ENCODE measurements around the gene BORCS8. TPM values are rescaled to one million over a fixed set of nuclear protein-coding genes. Genes with fewer than 3 reads are reported as not detected.
"Not testable (repeated sequence)": the region's sequence is repeated elsewhere in the genome, so short reads cannot be mapped to it uniquely, and the experiment has no call there.

The BORCS8 gene
- total RNA-seq, 1 donor from 2014 or later: 33.5 TPM

- peaks cover 3% of the 10 kb centered on the region for H3K4me1 Mint-ChIP-seq (ENCODE audit: low read depth, unreplicated experiment)
- H3K36me3 ChIP-seq (ENCODE audit: insufficient read depth, low read length): no peaks in the 10 kb centered on the region
- H3K4me3 Mint-ChIP-seq (ENCODE audit: unreplicated experiment): peak overlapping the region; percentile 99
- peak overlapping the region; percentile 100 for H3K4me2 ChIP-seq (ENCODE audit: low read length)
- peaks cover 8% of the 10 kb centered on the region for H3K4me1 ChIP-seq (ENCODE audit: insufficient read depth, low read length)
- FAIRE-seq (no peak), DNase-seq (ENCODE audit: low read depth) (no peak)
- peaks cover 7% of the 10 kb centered on the region for H3K27me3 Mint-ChIP-seq (ENCODE audit: low read depth, unreplicated experiment)
- H3K27me3 ChIP-seq (ENCODE audit: insufficient read depth, low read length): no peaks in the 10 kb centered on the region
- peaks cover 12% of the 10 kb centered on the region for H3K79me2 ChIP-seq (ENCODE audit: insufficient read depth, low read length)
- peaks cover 6% of the 10 kb centered on the region for H3K36me3 Mint-ChIP-seq (ENCODE audit: low read depth, unreplicated experiment)
- peak overlapping the region; percentile 94 for H2AFZ ChIP-seq (ENCODE audit: low read depth, low read length)
- peak overlapping the region; percentile 85 for H3K27ac Mint-ChIP-seq (ENCODE audit: unreplicated experiment)
- peak overlapping the region; percentile 89 for H3K4me3 ChIP-seq (ENCODE audit: insufficient read depth, low read depth, low read length)
- H3K27ac ChIP-seq (ENCODE audit: low read depth, low read length): peak overlapping the region; percentile 75
- no peak for TF ChIP-seq EZH2 (IDR thresholded peaks at IDR 0.05; ENCODE audit: insufficient read depth, low read length)
- TF ChIP-seq, protein P1, sequence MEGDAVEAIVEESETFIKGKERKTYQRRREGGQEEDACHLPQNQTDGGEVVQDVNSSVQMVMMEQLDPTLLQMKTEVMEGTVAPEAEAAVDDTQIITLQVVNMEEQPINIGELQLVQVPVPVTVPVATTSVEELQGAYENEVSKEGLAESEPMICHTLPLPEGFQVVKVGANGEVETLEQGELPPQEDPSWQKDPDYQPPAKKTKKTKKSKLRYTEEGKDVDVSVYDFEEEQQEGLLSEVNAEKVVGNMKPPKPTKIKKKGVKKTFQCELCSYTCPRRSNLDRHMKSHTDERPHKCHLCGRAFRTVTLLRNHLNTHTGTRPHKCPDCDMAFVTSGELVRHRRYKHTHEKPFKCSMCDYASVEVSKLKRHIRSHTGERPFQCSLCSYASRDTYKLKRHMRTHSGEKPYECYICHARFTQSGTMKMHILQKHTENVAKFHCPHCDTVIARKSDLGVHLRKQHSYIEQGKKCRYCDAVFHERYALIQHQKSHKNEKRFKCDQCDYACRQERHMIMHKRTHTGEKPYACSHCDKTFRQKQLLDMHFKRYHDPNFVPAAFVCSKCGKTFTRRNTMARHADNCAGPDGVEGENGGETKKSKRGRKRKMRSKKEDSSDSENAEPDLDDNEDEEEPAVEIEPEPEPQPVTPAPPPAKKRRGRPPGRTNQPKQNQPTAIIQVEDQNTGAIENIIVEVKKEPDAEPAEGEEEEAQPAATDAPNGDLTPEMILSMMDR (IDR thresholded peaks at IDR 0.05; ENCODE audit: insufficient read depth, low read depth, low read length): no peak
- peak overlapping the region; percentile 96 for H3K9ac ChIP-seq (ENCODE audit: low read length)
- H3K9me3 Mint-ChIP-seq (ENCODE audit: unreplicated experiment): no peaks in the 10 kb centered on the region
- peaks cover 3% of the 10 kb centered on the region for H4K20me1 ChIP-seq (ENCODE audit: insufficient read depth, low read length)
- no peaks in the 10 kb centered on the region for H3K9me3 ChIP-seq (ENCODE audit: insufficient read depth, low read depth, low read length)
These were observed 54.3 kb downstream of the BORCS8 start for GRCh38 chr19:19137556-19138108.

DNA sequence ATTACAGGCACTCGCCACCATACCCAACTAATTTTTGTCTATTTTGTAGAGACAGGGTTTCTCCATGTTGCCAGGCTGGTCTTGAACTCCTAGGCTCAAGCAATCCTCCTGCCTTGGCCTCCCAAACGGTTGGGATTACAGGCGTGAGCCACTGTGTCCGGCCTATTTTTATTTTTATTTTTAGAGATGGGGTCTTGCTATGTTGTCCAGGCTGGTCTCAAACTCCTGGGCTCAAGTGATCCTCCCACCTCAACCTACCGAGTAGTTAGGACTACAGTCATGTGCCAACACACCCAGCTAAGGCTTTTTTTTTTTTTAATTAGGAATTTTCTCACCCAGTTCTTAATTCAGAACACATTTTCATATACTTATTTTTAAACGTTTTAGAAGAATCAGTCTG lies 56.2 kb downstream of the BORCS8 start:
- not testable (repeated sequence) for FAIRE-seq; H3K4me3 ChIP-seq (ENCODE audit: insufficient read depth, low read depth, low read length); H4K20me1 ChIP-seq (ENCODE audit: insufficient read depth, low read length); H3K27me3 ChIP-seq (ENCODE audit: insufficient read depth, low read length); H3K27ac Mint-ChIP-seq (ENCODE audit: unreplicated experiment); H3K27me3 Mint-ChIP-seq (ENCODE audit: low read depth, unreplicated experiment); H3K9me3 Mint-ChIP-seq (ENCODE audit: unreplicated experiment); DNase-seq (ENCODE audit: low read depth); H3K4me1 ChIP-seq (ENCODE audit: insufficient read depth, low read length); H3K9me3 ChIP-seq (ENCODE audit: insufficient read depth, low read depth, low read length); H3K4me1 Mint-ChIP-seq (ENCODE audit: low read depth, unreplicated experiment); H2AFZ ChIP-seq (ENCODE audit: low read depth, low read length); H3K36me3 ChIP-seq (ENCODE audit: insufficient read depth, low read length); H3K4me2 ChIP-seq (ENCODE audit: low read length); H3K27ac ChIP-seq (ENCODE audit: low read depth, low read length); H3K4me3 Mint-ChIP-seq (ENCODE audit: unreplicated experiment); H3K9ac ChIP-seq (ENCODE audit: low read length)
- H3K79me2 ChIP-seq (ENCODE audit: insufficient read depth, low read length): peaks cover 12% of the 10 kb centered on the region
- H3K36me3 Mint-ChIP-seq (ENCODE audit: low read depth, unreplicated experiment): peaks cover 15% of the 10 kb centered on the region

- Histone ChIP-seq H2AFZ (ENCODE audit: low read depth, low read length) (no peak overlapping the region), H3K9ac (ENCODE audit: low read length) (no peak overlapping the region), H3K4me1 (ENCODE audit: insufficient read depth, low read length) (peaks cover 8% of the 10 kb centered on the region), H3K27me3 (ENCODE audit: insufficient read depth, low read length) (no peaks in the 10 kb centered on the region), H3K36me3 (ENCODE audit: insufficient read depth, low read length) (no peaks in the 10 kb centered on the region), H3K9me3 (ENCODE audit: insufficient read depth, low read depth, low read length) (peaks cover 5% of the 10 kb centered on the region), H3K4me3 (ENCODE audit: insufficient read depth, low read depth, low read length) (no peak overlapping the region), H4K20me1 (ENCODE audit: insufficient read depth, low read length) (peaks cover 3% of the 10 kb centered on the region), H3K27ac (ENCODE audit: low read depth, low read length) (no peak overlapping the region), H3K79me2 (ENCODE audit: insufficient read depth, low read length) (peaks cover 12% of the 10 kb centered on the region), H3K4me2 (ENCODE audit: low read length) (no peak overlapping the region)
- Mint-ChIP-seq H3K4me3 (ENCODE audit: unreplicated experiment) (no peak overlapping the region), H3K27ac (ENCODE audit: unreplicated experiment) (no peak overlapping the region), H3K36me3 (ENCODE audit: low read depth, unreplicated experiment) (peaks cover 21% of the 10 kb centered on the region), H3K4me1 (ENCODE audit: low read depth, unreplicated experiment) (peaks cover 3% of the 10 kb centered on the region), H3K27me3 (ENCODE audit: low read depth, unreplicated experiment) (no peaks in the 10 kb centered on the region), H3K9me3 (ENCODE audit: unreplicated experiment) (peaks cover 4% of the 10 kb centered on the region)
- DNase-seq (ENCODE audit: low read depth) (no peak), FAIRE-seq (no peak)
- TF ChIP-seq EZH2 (IDR thresholded peaks at IDR 0.05; ENCODE audit: insufficient read depth, low read length): no peak
- TF ChIP-seq, protein P1 (IDR thresholded peaks at IDR 0.05; ENCODE audit: insufficient read depth, low read depth, low read length): no peak
These were observed 57.2 kb downstream of the BORCS8 start for GRCh38 chr19:19134687-19135158.

All from astrocyte (in vitro differentiated cells and primary cell).